ENCODE results near the gene GAS6. TPM values are rescaled to one million over a fixed set of nuclear protein-coding genes. Genes with fewer than 3 reads are reported as not detected.

Gene GAS6
- total RNA-seq, 1 donor: 216 TPM

- no peak for TF ChIP-seq CTCF (IDR thresholded peaks at IDR 0.05; ENCODE audit: insufficient read depth, low read depth, low read length)
- H3K4me3 ChIP-seq (ENCODE audit: low read depth, low read length): no peak overlapping the region
- no peak for DNase-seq (ENCODE audit: low read depth)
Measured at GRCh38 chr13:113782472-113782871, 81.4 kb downstream of the GAS6 start.

DNA sequence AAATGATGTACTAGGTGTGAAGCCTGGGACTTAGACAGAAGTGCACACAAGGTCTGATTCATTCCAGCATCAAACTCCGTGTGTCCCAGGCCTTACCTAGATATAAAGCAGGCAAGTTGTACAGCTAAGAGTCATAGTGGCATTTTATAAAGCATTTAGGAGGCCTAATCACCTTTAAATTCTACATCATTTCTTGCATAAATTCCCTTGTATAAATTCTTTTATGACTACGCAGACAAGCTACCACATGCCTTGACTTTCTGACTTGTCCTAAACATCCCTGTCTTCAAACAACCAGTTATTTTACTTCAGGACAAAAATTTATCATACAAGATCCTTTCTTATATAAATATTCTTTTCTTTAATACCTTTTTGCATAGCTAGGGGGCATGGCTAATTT, 82.3 kb downstream of the GAS6 start:
- no peak for DNase-seq (ENCODE audit: low read depth)
- no peak overlapping the region for H3K4me3 ChIP-seq (ENCODE audit: low read depth, low read length)
- no peak for TF ChIP-seq CTCF (IDR thresholded peaks at IDR 0.05; ENCODE audit: insufficient read depth, low read depth, low read length)

GRCh38 chr13:113777311-113778260, 86.3 kb downstream of the GAS6 start:
- TF ChIP-seq CTCF (IDR thresholded peaks at IDR 0.05; ENCODE audit: insufficient read depth, low read depth, low read length): no peak
- DNase-seq (ENCODE audit: low read depth): peak; percentile 34
- no peak overlapping the region for H3K4me3 ChIP-seq (ENCODE audit: low read depth, low read length)

GRCh38 chr13:113776231-113777125, 87.4 kb downstream of the GAS6 start:
- no peak for TF ChIP-seq CTCF (IDR thresholded peaks at IDR 0.05; ENCODE audit: insufficient read depth, low read depth, low read length)
- no peak overlapping the region for H3K4me3 ChIP-seq (ENCODE audit: low read depth, low read length)
- no peak for DNase-seq (ENCODE audit: low read depth)

- DNase-seq (ENCODE audit: low read depth): no peak
- no peak for TF ChIP-seq CTCF (IDR thresholded peaks at IDR 0.05; ENCODE audit: insufficient read depth, low read depth, low read length)
- no peak overlapping the region for H3K4me3 ChIP-seq (ENCODE audit: low read depth, low read length)
Measured at GRCh38 chr13:113775451-113776145, 88.3 kb downstream of the GAS6 start.
